ENCODE data around the gene CCDC27.
A peak's percentile ranks its signal among the peaks of the same experiment; 100 is the strongest.

CCDC27 gene

GRCh38 chr1:3746389-3746829 is 5.8 kb upstream of the CCDC27 start:
- H3K4me3 ChIP-seq (replicated peaks; ENCODE audit: insufficient read depth, low read length) = no peak overlapping the region
- H3K27me3 ChIP-seq (ENCODE audit: insufficient read depth, poor library complexity, severe bottlenecking) = peaks cover 2% of the 10 kb centered on the region
- no peak for TF ChIP-seq GABPA (IDR thresholded peaks at IDR 0.05; ENCODE audit: low read depth)
- no peak for TF ChIP-seq REST (IDR thresholded peaks at IDR 0.05; ENCODE audit: insufficient replicate concordance, low read depth)
- TF ChIP-seq POLR2AphosphoS5 (IDR thresholded peaks at IDR 0.05; ENCODE audit: low read depth) = no peak
- no peak for TF ChIP-seq SPI1 (IDR thresholded peaks at IDR 0.05; ENCODE audit: borderline replicate concordance, low read depth)
- no peak for TF ChIP-seq CTCF (IDR thresholded peaks at IDR 0.05; ENCODE audit: insufficient read depth, low read length)
- DNase-seq (ENCODE audit: low read depth in 1 of 2, low spot score in 1 of 2) = no peak
- H3K27ac ChIP-seq (replicated peaks) = no peak overlapping the region

- Histone ChIP-seq H3K27me3 (ENCODE audit: insufficient read depth, poor library complexity, severe bottlenecking) (peaks cover 4% of the 10 kb centered on the region), H3K27ac (replicated peaks) (no peak overlapping the region), H3K4me3 (replicated peaks; ENCODE audit: insufficient read depth, low read length) (peak overlapping the region; percentile 21)
- DNase-seq (ENCODE audit: low read depth in 1 of 2, low spot score in 1 of 2) = peak; percentile 24 to 81
- TF ChIP-seq SPI1 (IDR thresholded peaks at IDR 0.05; ENCODE audit: borderline replicate concordance, low read depth) (no peak), GABPA (IDR thresholded peaks at IDR 0.05; ENCODE audit: low read depth) (peak; percentile 77), CTCF (IDR thresholded peaks at IDR 0.05; ENCODE audit: insufficient read depth, low read length) (no peak), POLR2AphosphoS5 (IDR thresholded peaks at IDR 0.05; ENCODE audit: low read depth) (no peak), REST (IDR thresholded peaks at IDR 0.05; ENCODE audit: insufficient replicate concordance, low read depth) (no peak)
These were observed 5.3 kb upstream of the CCDC27 start for GRCh38 chr1:3746830-3747521.

- TF ChIP-seq SPI1 (IDR thresholded peaks at IDR 0.05; ENCODE audit: borderline replicate concordance, low read depth) (no peak), REST (IDR thresholded peaks at IDR 0.05; ENCODE audit: insufficient replicate concordance, low read depth) (no peak), GABPA (IDR thresholded peaks at IDR 0.05; ENCODE audit: low read depth) (no peak), POLR2AphosphoS5 (IDR thresholded peaks at IDR 0.05; ENCODE audit: low read depth) (no peak), CTCF (IDR thresholded peaks at IDR 0.05; ENCODE audit: insufficient read depth, low read length) (no peak)
- Histone ChIP-seq H3K27me3 (ENCODE audit: insufficient read depth, poor library complexity, severe bottlenecking) (peaks cover 4% of the 10 kb centered on the region), H3K27ac (replicated peaks) (no peak overlapping the region), H3K4me3 (replicated peaks; ENCODE audit: insufficient read depth, low read length) (peak overlapping the region; percentile 21)
- DNase-seq (ENCODE audit: low read depth in 1 of 2, low spot score in 1 of 2) = no peak
These were observed 4.8 kb upstream of the CCDC27 start for GRCh38 chr1:3747522-3747848.

Data from HL-60 (cell line).